ENCODE measurements around the gene H3-3A. TPM values are rescaled to one million over a fixed set of nuclear protein-coding genes. Genes with fewer than 3 reads are reported as not detected.

The H3-3A gene
- polyA plus RNA-seq, 10 donors, result 631 to 870 (median 684) TPM

- peak in 2 of 3 donors; percentile 55 to 76 for DNase-seq
These were observed 46.7 kb downstream of the H3-3A start for GRCh38 chr1:226108935-226109828.

GRCh38 chr1:226109829-226110248, 47.3 kb downstream of the H3-3A start:
- peak; percentile 87 to 96 (median 91) for DNase-seq

- peak; percentile 67 to 93 (median 83) for DNase-seq
These were observed 48.0 kb downstream of the H3-3A start for GRCh38 chr1:226110249-226111097.

- peak in 2 of 3 donors; percentile 42 to 78 for DNase-seq
These were observed 48.8 kb downstream of the H3-3A start for GRCh38 chr1:226111098-226111882.

GRCh38 chr1:226111883-226112261, 49.4 kb downstream of the H3-3A start:
- peak in 1 of 3 donors; percentile 53 for DNase-seq

- DNase-seq, result no peak
These were observed 50.1 kb downstream of the H3-3A start for GRCh38 chr1:226112626-226113025.

- no peak for DNase-seq
These were observed 54.2 kb downstream of the H3-3A start for GRCh38 chr1:226116673-226117072.

- DNase-seq, result no peak
These were observed 54.8 kb downstream of the H3-3A start for GRCh38 chr1:226117330-226117729.

GRCh38 chr1:226118357-226118756, 55.8 kb downstream of the H3-3A start:
- DNase-seq, result no peak

- DNase-seq, result no peak
These were observed 56.7 kb downstream of the H3-3A start for GRCh38 chr1:226119169-226119568.

GRCh38 chr1:226120398-226120797, 57.9 kb downstream of the H3-3A start:
- DNase-seq, result no peak

- no peak for DNase-seq
These were observed 58.6 kb downstream of the H3-3A start for GRCh38 chr1:226121049-226121586.

Other genes starting within 250 kb of the H3-3A start
- gene TMEM63A, start 180.3 kb upstream of the H3-3A start, polyA plus RNA-seq (ENCODE audit: insufficient read length in 10 of 10), result 10 to 100 TPM; 15.6 to 41.8 (median 22.4) TPM
- gene LEFTY1, start 173.6 kb upstream of the H3-3A start, polyA plus RNA-seq (ENCODE audit: insufficient read length in 10 of 10), result under 1 TPM in 8 of 10 donors, not detected in 2; 0.18 to 0.48 (median 0.31) TPM
- 10 to 100 TPM; 26.9 to 37.7 (median 32.3) TPM for gene PYCR2, start 138.5 kb upstream of the H3-3A start, polyA plus RNA-seq (ENCODE audit: insufficient read length in 10 of 10)
- 1 to 10 TPM; 2.1 to 6.7 (median 3.6) TPM for gene LEFTY2, start 121.5 kb upstream of the H3-3A start, polyA plus RNA-seq (ENCODE audit: insufficient read length in 10 of 10)
- gene SDE2, start 63.4 kb upstream of the H3-3A start, polyA plus RNA-seq (ENCODE audit: insufficient read length in 10 of 10), result 10 to 100 TPM; 11.7 to 17.4 (median 14.8) TPM
- 10 to 100 TPM; 45.6 to 63.1 (median 51.4) TPM for gene ACBD3, start 124.0 kb downstream of the H3-3A start, polyA plus RNA-seq (ENCODE audit: insufficient read length in 10 of 10)
- under 1 TPM; 0.26 to 0.60 (median 0.47) TPM for gene MIXL1, start 160.9 kb downstream of the H3-3A start, polyA plus RNA-seq (ENCODE audit: insufficient read length in 10 of 10)
- gene LIN9, start 246.4 kb downstream of the H3-3A start, polyA plus RNA-seq (ENCODE audit: insufficient read length in 10 of 10), result 1 to 10 TPM; 5.6 to 9.4 (median 7.5) TPM